Lower leg skin (tissue), 4 donors: ENCODE data around the gene HS6ST3. TPM values are rescaled to one million over a fixed set of nuclear protein-coding genes. Genes with fewer than 3 reads are reported as not detected.
"Not testable (repeated sequence)": the region's sequence is repeated elsewhere in the genome, so short reads cannot be mapped to it uniquely, and the experiment has no call there.

Experiments
- DNase-seq, 2 donors: peaks; one replicate each; pipeline ENCODE4 v3.0.0-alpha.2; 2019; ENCODE audit warnings: low spot score in 2 of 2
- H3K4me3 ChIP-seq: fragments of 200-600 bp; sonication (generic); 2 replicates; pipeline ENCODE4 v1.5.1; 2017; ENCODE audit warnings: mild to moderate bottlenecking, low read depth; ENCODE audit not compliant: poor library complexity, severe bottlenecking
- POLR2A ChIP-seq, 2 donors: fragments of 450-650 bp; IDR thresholded peaks; one replicate each; pipeline ENCODE4 v1.6.1; 2016 to 2017; ENCODE audit warnings: antibody characterized with exemption in 2 of 2, mild to moderate bottlenecking in 1 of 2, moderate library complexity in 1 of 2
- WGBS, 2 donors: methylation state at CpG; one replicate each; pipeline ENCODE4 v1.1.5; 2018; 5-methylcytosine and 5-hydroxymethylcytosine counted together
- intact Hi-C: fragments of 100-400 bp; cut with DNase I; formaldehyde crosslinking; loops from one replicate; pipeline ENCODE4 v1.15.0; 2023; ENCODE audit warnings: low total_unique reads
- total RNA-seq, 4 donors: library from RNA; depleted of rRNA; stranded (reverse); fragments of >200 nt; gene quantifications; one replicate each; pipeline ENCODE4 v1.1.0, GENCODE V29; 2016
- TF ChIP-seq, protein P1 (sequence below), 3 donors: fragments of 450-650 bp; IDR thresholded peaks; one replicate each; pipeline ENCODE4 v1.5.1; 2016; ENCODE audit warnings: antibody characterized with exemption in 3 of 3, mild to moderate bottlenecking in 3 of 3, moderate library complexity in 2 of 3

The HS6ST3 gene
- total RNA-seq, 4 donors from 2014 or later, result 0.72 to 1.5 (median 0.87) TPM

DNA sequence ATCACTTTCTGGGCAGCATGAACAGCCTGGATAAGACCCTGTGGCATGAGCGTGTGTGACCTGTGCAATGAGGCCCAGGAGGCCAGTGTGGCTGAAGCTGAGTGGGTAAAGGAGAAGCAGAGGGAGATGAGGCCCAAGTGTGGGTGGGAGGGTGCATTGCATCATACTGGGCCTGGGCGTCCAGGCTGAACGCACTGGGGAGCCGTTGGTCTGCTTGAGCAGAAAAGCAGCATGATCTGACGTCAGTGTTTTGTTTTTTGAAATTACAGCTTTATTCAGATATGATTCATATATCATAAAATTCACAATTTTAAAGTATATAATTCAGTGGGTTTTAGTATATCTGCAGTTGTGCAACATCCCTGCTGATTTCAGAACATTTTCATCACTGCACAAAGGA lies 409.7 kb downstream of the HS6ST3 start:
- no peak for TF ChIP-seq POLR2A (IDR thresholded peaks at IDR 0.05)
- TF ChIP-seq, protein P1, sequence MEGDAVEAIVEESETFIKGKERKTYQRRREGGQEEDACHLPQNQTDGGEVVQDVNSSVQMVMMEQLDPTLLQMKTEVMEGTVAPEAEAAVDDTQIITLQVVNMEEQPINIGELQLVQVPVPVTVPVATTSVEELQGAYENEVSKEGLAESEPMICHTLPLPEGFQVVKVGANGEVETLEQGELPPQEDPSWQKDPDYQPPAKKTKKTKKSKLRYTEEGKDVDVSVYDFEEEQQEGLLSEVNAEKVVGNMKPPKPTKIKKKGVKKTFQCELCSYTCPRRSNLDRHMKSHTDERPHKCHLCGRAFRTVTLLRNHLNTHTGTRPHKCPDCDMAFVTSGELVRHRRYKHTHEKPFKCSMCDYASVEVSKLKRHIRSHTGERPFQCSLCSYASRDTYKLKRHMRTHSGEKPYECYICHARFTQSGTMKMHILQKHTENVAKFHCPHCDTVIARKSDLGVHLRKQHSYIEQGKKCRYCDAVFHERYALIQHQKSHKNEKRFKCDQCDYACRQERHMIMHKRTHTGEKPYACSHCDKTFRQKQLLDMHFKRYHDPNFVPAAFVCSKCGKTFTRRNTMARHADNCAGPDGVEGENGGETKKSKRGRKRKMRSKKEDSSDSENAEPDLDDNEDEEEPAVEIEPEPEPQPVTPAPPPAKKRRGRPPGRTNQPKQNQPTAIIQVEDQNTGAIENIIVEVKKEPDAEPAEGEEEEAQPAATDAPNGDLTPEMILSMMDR (IDR thresholded peaks at IDR 0.05), result no peak
- H3K4me3 ChIP-seq, result no peak overlapping the region
- no peak for DNase-seq
- intact Hi-C loops, result no loop called here
- WGBS, 2 donors, result 90 to 92% methylated on average over 5 of the region's 5 CpGs

GRCh38 chr13:96500953-96501352 lies 411.0 kb downstream of the HS6ST3 start:
- intact Hi-C loops, result no loop called here
- TF ChIP-seq, protein P1 (IDR thresholded peaks at IDR 0.05), result no peak
- no peak for TF ChIP-seq POLR2A (IDR thresholded peaks at IDR 0.05)
- no peak for DNase-seq
- no peak overlapping the region for H3K4me3 ChIP-seq
- 50 to 70% methylated on average over 1 of the region's 1 CpG for WGBS, 2 donors

DNA sequence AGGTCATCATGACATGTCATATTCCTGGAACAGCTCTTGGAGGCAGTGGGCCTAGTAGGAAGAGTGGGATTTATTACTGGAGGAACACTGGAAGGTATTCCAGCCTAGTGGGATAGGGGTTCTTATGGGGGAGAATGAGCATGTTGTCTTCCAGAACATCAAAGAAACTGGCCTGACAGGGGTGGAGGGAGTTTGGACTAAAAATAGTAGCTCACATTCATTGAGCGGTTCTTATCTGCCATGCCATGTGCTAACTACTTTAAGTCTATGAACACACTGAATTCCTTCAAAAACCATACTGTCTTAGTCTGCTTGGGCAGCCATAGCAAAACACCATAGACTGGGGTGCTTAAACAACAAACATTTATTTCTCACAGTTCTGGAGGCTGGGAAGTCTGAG lies 413.6 kb downstream of the HS6ST3 start:
- TF ChIP-seq POLR2A (IDR thresholded peaks at IDR 0.05), result no peak
- TF ChIP-seq, protein P1 (IDR thresholded peaks at IDR 0.05), result no peak
- intact Hi-C loops, result no loop called here
- DNase-seq, result no peak
- no peak overlapping the region for H3K4me3 ChIP-seq
- WGBS, 2 donors, result 91 to 100% methylated on average over 1 of the region's 1 CpG

- intact Hi-C loops, result no loop called here
- no peak for DNase-seq
- H3K4me3 ChIP-seq, result no peak overlapping the region
- 35 to 49% methylated on average over 2 of the region's 2 CpGs for WGBS, 2 donors
- TF ChIP-seq, protein P1 (IDR thresholded peaks at IDR 0.05), result no peak
Measured at GRCh38 chr13:96511587-96511986, 421.7 kb downstream of the HS6ST3 start.

DNA sequence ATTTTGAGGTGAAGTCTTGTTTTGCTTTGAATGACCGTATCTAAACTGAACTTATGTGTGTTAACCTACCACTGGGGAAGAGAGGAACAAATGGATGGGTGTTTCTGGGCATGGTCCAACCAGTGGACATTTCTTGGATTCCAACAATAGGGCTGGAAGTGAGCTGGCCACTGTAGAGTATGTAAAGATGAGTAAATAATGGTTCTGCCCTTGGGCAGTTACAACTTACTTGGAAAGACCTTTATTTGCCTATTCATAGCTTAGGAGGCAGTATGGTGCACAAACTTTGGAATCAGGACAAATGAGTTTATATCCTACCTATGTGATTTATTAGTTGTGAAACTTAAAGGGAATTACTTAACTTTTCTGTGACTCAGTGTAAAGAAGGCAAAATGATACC lies 429.5 kb downstream of the HS6ST3 start:
- 90 to 94% methylated on average over 1 of the region's 1 CpG for WGBS, 2 donors
- no peak for DNase-seq
- intact Hi-C loops, result no loop called here
- no peak overlapping the region for H3K4me3 ChIP-seq
- TF ChIP-seq, protein P1 (IDR thresholded peaks at IDR 0.05), result no peak
- no peak for TF ChIP-seq POLR2A (IDR thresholded peaks at IDR 0.05)

GRCh38 chr13:96524398-96525020 lies 434.6 kb downstream of the HS6ST3 start:
- whole genome bisulfite sequencing, 2 donors, result 71 to 81% methylated on average over 9 to 11 of the region's 11 CpGs
- H3K4me3 ChIP-seq, intact Hi-C loops, DNase-seq: not testable (repeated sequence)
